KMS-11 (cell line): ENCODE data around the gene RNF133.

Experiments
- H2AFZ ChIP-seq: fragments of 200-600 bp; sonication (generic); 2 replicates; pipeline ENCODE4 v1.6.1; 2016; ENCODE audit warnings: antibody characterized with exemption, mixed run types, low read depth
- H3K27ac ChIP-seq: fragments of 200-600 bp; sonication (generic); 2 replicates; pipeline ENCODE4 v1.6.1; 2016; ENCODE audit warnings: mild to moderate bottlenecking, mixed run types
- H3K27me3 ChIP-seq: fragments of 200-600 bp; sonication (generic); 2 replicates; pipeline ENCODE4 v1.6.1; 2017; ENCODE audit warnings: mild to moderate bottlenecking, low read depth, mixed run types, moderate library complexity; ENCODE audit not compliant: insufficient read depth
- H3K36me3 ChIP-seq: fragments of 200-600 bp; sonication (generic); 2 replicates; pipeline ENCODE4 v1.6.1; 2017; ENCODE audit warnings: mild to moderate bottlenecking, mixed run types; ENCODE audit not compliant: insufficient read depth
- H3K4me1 ChIP-seq: fragments of 200-600 bp; sonication (generic); 2 replicates; pipeline ENCODE4 v1.6.1; 2016; ENCODE audit warnings: mild to moderate bottlenecking, low read depth, mixed run types; ENCODE audit not compliant: poor library complexity, severe bottlenecking
- H3K4me2 ChIP-seq: fragments of 200-600 bp; sonication (generic); 2 replicates; pipeline ENCODE4 v1.7.0; 2016; ENCODE audit warnings: mild to moderate bottlenecking, mixed run types
- H3K4me3 ChIP-seq: fragments of 200-600 bp; sonication (generic); IDR thresholded peaks from 2 replicates; pipeline ENCODE4 v1.6.1; 2017; ENCODE audit warnings: low read depth, low read length, mixed read lengths; ENCODE audit not compliant: insufficient read depth
- H3K79me2 ChIP-seq: fragments of 200-600 bp; sonication (generic); 2 replicates; pipeline ENCODE4 v1.6.1; 2016; ENCODE audit warnings: low read depth, mixed run types; ENCODE audit not compliant: insufficient read depth
- H3K9ac ChIP-seq: fragments of 200-600 bp; sonication (generic); 2 replicates; pipeline ENCODE4 v1.6.1; 2016; ENCODE audit warnings: mild to moderate bottlenecking, mixed run types
- H4K20me1 ChIP-seq: fragments of 200-600 bp; sonication (generic); 2 replicates; pipeline ENCODE4 v1.6.1; 2016; ENCODE audit warnings: mild to moderate bottlenecking, mixed run types; ENCODE audit not compliant: insufficient read depth
- CTCF ChIP-seq: fragments of 200-600 bp; sonication (generic); conservative IDR thresholded peaks from 2 replicates; pipeline ENCODE4 v1.6.1; 2017; ENCODE audit warnings: low read depth, mild to moderate bottlenecking, antibody characterized with exemption, low read length, moderate library complexity, mixed read lengths

Gene RNF133

GRCh38 chr7:122702872-122703510 is 4.1 kb upstream of the RNF133 start, which contains the start of gene RNF148:
Gene RNF148 (minus strand): TSS chr7:122702922. CDS start chr7:122702750, 172 bp downstream.
- Histone ChIP-seq H3K27ac (no peak within 1 kb of the TSS), H4K20me1 (no peaks in the 10 kb centered on the region), H3K9ac (no peak within 1 kb of the TSS), H3K79me2 (no peaks in the 10 kb centered on the region), H3K36me3 (no peaks in the 10 kb centered on the region), H3K4me3 (no peak within 1 kb of the TSS), H3K4me2 (no peak within 1 kb of the TSS), H3K27me3 (no peaks in the 10 kb centered on the region), H3K4me1 (no peaks in the 10 kb centered on the region), H2AFZ (no peak within 1 kb of the TSS)
- no peak for TF ChIP-seq CTCF

DNA sequence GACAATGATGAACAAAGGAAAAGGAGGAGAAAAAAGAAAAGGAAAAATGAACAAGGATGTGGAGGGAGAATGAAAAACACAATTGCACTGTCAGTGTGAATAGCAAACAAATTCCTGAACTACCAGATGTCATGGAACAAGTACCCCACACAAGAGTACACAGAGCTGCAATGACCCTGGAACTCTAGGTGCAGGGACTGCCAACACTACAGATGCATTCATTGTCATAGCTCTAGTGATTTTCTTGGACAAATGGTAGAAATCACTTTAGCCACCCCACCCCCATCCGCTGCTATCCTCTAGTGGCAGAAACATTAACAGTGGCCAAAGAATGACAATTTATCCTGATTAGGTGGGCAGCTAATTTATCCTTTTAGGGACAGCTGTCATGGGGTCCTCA is 3.1 kb downstream of the RNF133 start:
- Histone ChIP-seq H3K4me1 (no peaks in the 10 kb centered on the region), H3K4me2 (no peak overlapping the region), H3K9ac (no peak overlapping the region), H3K27me3 (no peaks in the 10 kb centered on the region), H2AFZ (no peak overlapping the region), H3K27ac (no peak overlapping the region), H3K36me3 (no peaks in the 10 kb centered on the region), H3K4me3 (no peak overlapping the region), H4K20me1 (no peaks in the 10 kb centered on the region), H3K79me2 (no peaks in the 10 kb centered on the region)
- TF ChIP-seq CTCF = no peak

DNA sequence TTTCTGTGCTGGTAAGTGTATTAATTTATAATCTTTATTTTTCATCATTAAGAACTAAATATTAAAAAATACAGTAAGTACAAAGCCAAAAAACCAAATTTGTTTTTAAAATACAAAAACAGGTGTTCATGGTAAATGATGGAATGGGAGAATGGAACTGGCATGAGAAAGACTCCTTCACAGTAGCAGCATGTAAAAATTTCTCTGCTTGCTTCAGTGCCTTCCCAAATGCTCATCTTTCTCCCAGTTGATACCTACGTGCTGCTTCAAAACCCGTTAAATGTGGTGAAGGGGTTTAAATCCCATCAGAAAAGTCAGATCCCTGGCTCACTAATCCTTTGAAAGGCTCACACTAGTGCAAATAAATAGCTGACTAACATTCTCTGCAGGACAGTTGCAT is 4.2 kb downstream of the RNF133 start:
- no peak overlapping the region for H3K4me3 ChIP-seq

GRCh38 chr7:122692769-122693309 is 6.1 kb downstream of the RNF133 start:
- Histone ChIP-seq H4K20me1 (no peaks in the 10 kb centered on the region), H3K79me2 (no peaks in the 10 kb centered on the region), H3K4me1 (no peaks in the 10 kb centered on the region), H3K9ac (no peak overlapping the region), H3K4me2 (no peak overlapping the region), H3K4me3 (no peak overlapping the region), H3K36me3 (no peaks in the 10 kb centered on the region), H3K27me3 (no peaks in the 10 kb centered on the region), H2AFZ (no peak overlapping the region), H3K27ac (no peak overlapping the region)
- no peak for TF ChIP-seq CTCF

More for the DNA sequence above, 4.2 kb downstream of the RNF133 start:
- Histone ChIP-seq H3K4me1 (no peaks in the 10 kb centered on the region), H3K27ac (no peak overlapping the region), H4K20me1 (no peaks in the 10 kb centered on the region), H3K79me2 (no peaks in the 10 kb centered on the region), H3K36me3 (no peaks in the 10 kb centered on the region), H3K4me2 (no peak overlapping the region), H3K9ac (no peak overlapping the region), H3K27me3 (no peaks in the 10 kb centered on the region), H2AFZ (no peak overlapping the region)
- no peak for TF ChIP-seq CTCF
